22Rv1 (cell line): Measurements from ENCODE around the gene CDK11B.
"Not testable (repeated sequence)": the region's sequence is repeated elsewhere in the genome, so short reads cannot be mapped to it uniquely, and the experiment has no call there.

Experiments used
- H3K27ac ChIP-seq: fragments of 450-650 bp; 2 replicates; pipeline ENCODE4 v1.5.1; 2017
- CTCF ChIP-seq: fragments of 450-650 bp; IDR thresholded peaks from 2 replicates; pipeline ENCODE4 v1.5.1; 2017; ENCODE audit warnings: mild to moderate bottlenecking
- ZFX ChIP-seq: fragments of 450-650 bp; IDR thresholded peaks from 2 replicates; pipeline ENCODE4 v1.6.1; 2017; ENCODE audit warnings: antibody characterized with exemption, borderline replicate concordance

CDK11B gene

GRCh38 chr1:1658583-1659549, at the start of gene CDK11B:
CDK11B (minus strand) TSS chr1:1659004; CDS start chr1:1657485, 1,519 bp downstream.
- peak; percentile 53 for TF ChIP-seq CTCF
- H3K27ac ChIP-seq: peak within 1 kb of the TSS; percentile 98

GRCh38 chr1:1707897-1708296, 49.1 kb upstream of the CDK11B start:
- not testable (repeated sequence) for H3K27ac ChIP-seq

DNA sequence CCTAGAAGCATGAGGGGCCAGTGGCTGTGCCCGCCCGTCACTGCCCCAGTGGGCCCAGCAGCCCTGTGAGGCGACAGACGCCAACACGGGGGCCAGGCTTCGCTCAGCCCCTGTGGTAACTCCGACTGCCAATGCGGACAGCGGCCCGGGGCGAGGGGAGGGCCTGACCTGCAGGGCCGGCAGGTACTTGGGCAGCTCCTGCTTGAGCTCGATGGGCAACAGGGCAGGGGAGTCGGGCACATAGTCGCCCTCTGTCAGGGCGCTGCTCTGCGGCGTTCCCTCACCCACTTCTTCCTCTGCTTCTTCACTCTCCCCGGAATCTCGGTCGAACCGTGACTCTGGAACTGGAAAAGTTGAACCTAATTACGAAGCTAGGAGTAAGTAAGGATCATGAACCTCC, 48.4 kb upstream of the CDK11B start:
- not testable (repeated sequence) for H3K27ac ChIP-seq

DNA sequence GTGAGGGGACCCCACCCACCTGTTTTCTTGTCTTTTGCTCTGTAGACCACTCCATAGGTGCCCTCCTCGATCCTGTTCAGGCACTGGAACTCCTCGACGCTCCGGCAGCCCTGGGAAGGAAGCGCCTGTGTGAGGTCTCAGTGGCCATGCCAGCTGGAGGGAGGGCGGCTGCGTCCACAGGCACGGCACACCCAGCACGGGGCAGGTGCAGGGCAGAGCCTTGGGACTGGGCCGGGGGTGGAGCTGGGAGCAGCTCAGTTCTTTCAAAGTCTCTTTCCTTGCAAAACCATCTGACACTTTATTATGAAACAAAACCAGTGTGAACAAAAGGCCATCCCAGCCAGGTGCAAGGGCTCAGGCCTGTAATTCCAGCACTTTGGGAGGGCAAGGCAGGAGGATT, 46.8 kb upstream of the CDK11B start:
- not testable (repeated sequence) for H3K27ac ChIP-seq

DNA sequence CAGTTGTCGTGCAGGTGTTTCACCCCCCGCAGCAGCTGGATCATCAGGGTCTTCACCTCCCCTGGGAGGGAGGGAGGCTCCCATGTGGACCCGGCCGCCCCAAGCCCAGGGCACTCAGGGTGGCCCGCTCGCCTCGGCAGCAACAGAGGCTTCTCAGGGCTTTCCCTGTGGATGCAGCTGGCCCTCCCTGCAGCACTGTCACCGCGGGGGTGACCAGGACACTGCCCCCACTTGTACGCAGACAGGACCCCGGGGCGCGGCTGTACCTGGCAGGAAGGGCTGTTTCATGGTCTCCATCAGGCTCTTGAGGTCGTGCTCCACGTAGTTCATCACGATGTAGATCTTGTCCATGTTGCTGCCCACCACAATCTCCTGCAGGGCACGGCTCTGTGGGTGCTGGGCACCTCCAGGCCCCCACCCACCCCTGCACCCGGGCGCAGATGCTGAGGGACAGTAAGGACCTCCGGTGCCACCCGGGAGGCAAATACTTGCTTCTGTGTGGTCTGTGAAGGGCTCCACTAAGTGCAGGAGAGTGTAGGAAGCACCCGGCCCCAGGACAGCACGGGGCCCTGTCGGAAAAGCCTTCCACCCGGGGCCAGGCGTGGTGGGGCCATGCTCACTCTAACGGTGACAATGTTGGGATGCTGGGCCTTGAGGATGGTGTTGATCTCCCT, 45.6 kb upstream of the CDK11B start:
- not testable (repeated sequence) for H3K27ac ChIP-seq

DNA sequence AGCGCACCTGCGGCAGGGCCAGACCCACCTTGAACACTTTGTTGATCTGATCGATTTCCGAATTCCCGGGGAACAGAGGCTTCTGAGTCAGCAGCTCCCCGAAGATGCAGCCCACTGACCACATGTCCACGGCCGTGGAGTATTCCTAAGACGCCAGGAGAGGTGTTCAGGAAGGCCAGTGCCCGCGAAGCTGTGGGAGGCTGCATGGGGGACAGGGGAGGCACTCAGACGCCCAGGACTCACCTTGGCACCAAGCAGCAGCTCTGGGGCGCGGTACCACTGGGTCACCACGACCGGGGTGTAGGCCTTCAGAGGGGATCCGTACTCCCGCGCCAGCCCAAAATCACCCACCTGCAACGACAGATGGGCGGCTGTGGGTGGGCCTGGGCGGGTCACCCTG, 45.0 kb upstream of the CDK11B start:
- no peak overlapping the region for H3K27ac ChIP-seq
- TF ChIP-seq CTCF: no peak
- no peak for TF ChIP-seq ZFX

- H3K27ac ChIP-seq: not testable (repeated sequence)
Observed at GRCh38 chr1:1702506-1702905, 43.7 kb upstream of the CDK11B start.

- H3K27ac ChIP-seq: not testable (repeated sequence)
Observed at GRCh38 chr1:1700557-1700956, 41.8 kb upstream of the CDK11B start.

DNA sequence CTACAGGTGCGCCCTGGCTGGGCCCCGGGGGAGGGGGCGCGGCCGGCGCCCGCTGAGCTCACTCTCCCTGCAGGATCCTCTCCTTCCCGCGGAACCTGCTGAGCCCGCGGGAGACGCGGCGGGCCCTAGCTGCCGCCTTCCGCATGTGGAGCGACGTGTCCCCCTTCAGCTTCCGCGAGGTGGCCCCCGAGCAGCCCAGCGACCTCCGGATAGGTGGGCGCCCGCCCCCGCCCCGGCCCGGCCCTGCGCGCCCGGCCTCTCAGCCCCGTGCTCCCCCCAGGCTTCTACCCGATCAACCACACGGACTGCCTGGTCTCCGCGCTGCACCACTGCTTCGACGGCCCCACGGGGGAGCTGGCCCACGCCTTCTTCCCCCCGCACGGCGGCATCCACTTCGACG, 41.3 kb upstream of the CDK11B start:
- H3K27ac ChIP-seq: not testable (repeated sequence)

DNA sequence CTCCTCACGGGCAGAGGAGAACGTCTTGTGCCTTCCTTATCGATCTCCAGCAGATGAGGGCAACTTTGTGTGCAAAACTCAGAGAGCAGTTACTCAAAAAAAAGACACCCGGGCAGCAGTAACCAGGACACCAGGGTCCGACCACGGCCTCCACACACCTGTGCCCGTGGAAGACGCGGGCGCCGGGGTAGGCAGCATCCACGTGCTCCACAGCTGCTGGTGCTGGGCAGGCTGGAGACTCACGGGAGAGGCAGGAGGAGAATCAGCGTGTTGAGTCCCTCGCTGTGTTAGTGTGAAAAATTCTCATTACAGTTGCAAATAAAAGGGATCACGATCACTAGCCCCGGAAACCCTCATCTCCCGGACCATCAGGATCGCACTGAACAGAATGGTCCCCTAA, 40.3 kb upstream of the CDK11B start:
- not testable (repeated sequence) for H3K27ac ChIP-seq

GRCh38 chr1:1697358-1698183, 38.8 kb upstream of the CDK11B start:
- H3K27ac ChIP-seq: not testable (repeated sequence)

- not testable (repeated sequence) for H3K27ac ChIP-seq
Observed at GRCh38 chr1:1696431-1697357, 37.9 kb upstream of the CDK11B start.

- H3K27ac ChIP-seq: peak within 1 kb of the TSS; percentile 76
Observed at GRCh38 chr1:1692714-1693647, 34.2 kb upstream of the CDK11B start, which contains the start of gene SLC35E2B. SLC35E2B (minus strand) TSS chr1:1692795; CDS start chr1:1676699, 16,096 bp downstream.

DNA sequence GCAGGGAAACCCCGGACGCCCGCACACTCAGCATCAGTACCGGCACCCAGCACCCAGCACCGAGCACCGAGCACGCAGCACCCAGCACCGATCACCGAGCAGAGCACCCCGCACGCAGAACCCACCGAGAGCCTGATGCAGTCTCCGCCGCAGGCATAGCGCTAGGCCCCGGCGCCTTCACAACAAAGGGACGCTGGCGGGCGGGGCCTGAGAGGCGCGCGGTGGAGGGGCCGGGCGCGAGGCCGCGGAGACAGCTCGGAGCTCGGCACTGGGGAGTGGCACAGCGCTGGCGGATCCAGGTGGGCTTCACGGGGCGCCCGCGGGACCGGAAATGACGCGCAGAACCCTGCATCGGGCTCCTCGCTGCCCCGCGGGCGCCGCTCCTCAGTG, 33.5 kb upstream of the CDK11B start:
- peak overlapping the region; percentile 76 for H3K27ac ChIP-seq

GRCh38 chr1:1691443-1691842, 32.6 kb upstream of the CDK11B start:
- H3K27ac ChIP-seq: not testable (repeated sequence)

- H3K27ac ChIP-seq: not testable (repeated sequence)
Observed at GRCh38 chr1:1689526-1689925, 30.7 kb upstream of the CDK11B start.
